CD14-positive monocyte (primary cell): ENCODE measurements around the gene XRCC4. TPM values are rescaled to one million over a fixed set of nuclear protein-coding genes. Genes with fewer than 3 reads are reported as not detected.
A peak's percentile ranks its signal among the peaks of the same experiment; 100 is the strongest.

Source experiments
- DNase-seq, 3 donors: peaks; one replicate each; pipeline ENCODE4 v3.0.0-alpha.2; 2011 to 2022
- H2AFZ ChIP-seq: 2 replicates; pipeline ENCODE4 v1.6.0; 2012; ENCODE audit warnings: mild to moderate bottlenecking, low read depth, low read length, inconsistent platforms; ENCODE audit not compliant: insufficient read depth, poor library complexity, severe bottlenecking
- H3K27ac ChIP-seq, 2 donors: 1 replicate in 1 of 2; 2 replicates in 1 of 2; pipeline ENCODE4 v1.5.1; 2012 to 2013; ENCODE audit warnings: low read length in 2 of 2, control low read depth in 1 of 2, inconsistent platforms in 1 of 2, low read depth in 1 of 2, mild to moderate bottlenecking in 1 of 2
- H3K27me3 ChIP-seq, 2 donors: one replicate each; pipeline versions ENCODE4 v1.6.0 to v1.6.1; 2011 to 2013; ENCODE audit warnings: low read length in 2 of 2; ENCODE audit not compliant: control insufficient read depth in 2 of 2, insufficient read depth in 2 of 2
- H3K36me3 ChIP-seq, 2 donors: replicated peaks in 1 of 2; 1 replicate in 1 of 2; 2 replicates in 1 of 2; pipeline versions ENCODE4 v1.5.1 to v1.6.1; 2012 to 2013; ENCODE audit warnings: low read length in 2 of 2, control low read depth in 1 of 2, inconsistent platforms in 1 of 2, mild to moderate bottlenecking in 1 of 2; ENCODE audit not compliant: insufficient read depth in 2 of 2, control insufficient read depth in 1 of 2
- H3K4me1 ChIP-seq, 2 donors: 1 replicate in 1 of 2; 2 replicates in 1 of 2; pipeline versions ENCODE4 v1.5.1 to v1.6.1; 2012 to 2013; ENCODE audit warnings: low read length in 2 of 2, control low read depth in 1 of 2, inconsistent platforms in 1 of 2, mild to moderate bottlenecking in 1 of 2, moderate library complexity in 1 of 2; ENCODE audit not compliant: insufficient read depth in 2 of 2, control insufficient read depth in 1 of 2
- H3K4me2 ChIP-seq: replicated peaks from 2 replicates; pipeline ENCODE3; 2012; ENCODE audit warnings: low read length, moderate library complexity, mild to moderate bottlenecking; ENCODE audit not compliant: poor library complexity, severe bottlenecking; ENCODE audit errors: extremely low read depth
- H3K4me3 ChIP-seq, 3 experiments: fragments of 200-600 bp in 1 of 3; sonication (generic) in 1 of 3; replicated peaks in 1 of 3; 1 replicate in 2 of 3; 2 replicates in 1 of 3; pipeline ENCODE4 v1.5.1; 2011 to 2013; ENCODE audit warnings: low read length in 3 of 3, mild to moderate bottlenecking in 3 of 3, control low read depth in 2 of 3, low read depth in 2 of 3, inconsistent platforms in 1 of 3, moderate library complexity in 1 of 3
- H3K79me2 ChIP-seq: 2 replicates; pipeline ENCODE4 v1.6.0; 2012; ENCODE audit warnings: mild to moderate bottlenecking, control low read depth, inconsistent platforms, low read length, moderate library complexity; ENCODE audit not compliant: insufficient read depth
- H3K9ac ChIP-seq: 2 replicates; pipeline ENCODE4 v1.6.0; 2017; ENCODE audit warnings: low read length, mild to moderate bottlenecking; ENCODE audit not compliant: insufficient read depth, poor library complexity, severe bottlenecking
- H3K9me3 ChIP-seq, 2 donors: replicated peaks in 1 of 2; 1 replicate in 1 of 2; 2 replicates in 1 of 2; pipeline versions ENCODE4 v1.5.1 to v1.6.1; 2012 to 2013; ENCODE audit warnings: low read length in 2 of 2, control low read depth in 1 of 2; ENCODE audit not compliant: control insufficient read depth in 1 of 2, insufficient read depth in 1 of 2
- H4K20me1 ChIP-seq: 2 replicates; pipeline ENCODE4 v1.6.0; 2012; ENCODE audit warnings: mild to moderate bottlenecking, low read length, control low read depth, moderate library complexity; ENCODE audit not compliant: insufficient read depth
- H3K27ac Mint-ChIP-seq, 7 donors: one replicate each; pipeline ENCODE4 v1.8.0; 2020; ENCODE audit warnings: mild to moderate bottlenecking in 7 of 7, mixed read lengths in 7 of 7, moderate library complexity in 6 of 7, inconsistent platforms in 2 of 7
- H3K27me3 Mint-ChIP-seq, 3 donors: one replicate each; pipeline ENCODE4 v1.8.0; 2021 to 2022; ENCODE audit warnings: low read depth in 3 of 3, mild to moderate bottlenecking in 3 of 3, mixed read lengths in 3 of 3, moderate library complexity in 3 of 3, inconsistent platforms in 1 of 3
- H3K36me3 Mint-ChIP-seq, 2 donors: one replicate each; pipeline ENCODE4 v1.8.0; 2020; ENCODE audit warnings: mixed read lengths in 2 of 2, inconsistent platforms in 1 of 2, mild to moderate bottlenecking in 1 of 2
- H3K4me1 Mint-ChIP-seq: one replicate; pipeline ENCODE4 v1.8.0; 2020; ENCODE audit warnings: mild to moderate bottlenecking, mixed read lengths
- H3K4me3 Mint-ChIP-seq, 2 donors: one replicate each; pipeline ENCODE4 v1.8.0; 2020; ENCODE audit warnings: mild to moderate bottlenecking in 2 of 2, mixed read lengths in 2 of 2, moderate library complexity in 1 of 2
- H3K9me3 Mint-ChIP-seq, 7 donors: one replicate each; pipeline ENCODE4 v1.8.0; 2020 to 2022; ENCODE audit warnings: mixed read lengths in 7 of 7, mild to moderate bottlenecking in 6 of 7, moderate library complexity in 6 of 7, inconsistent platforms in 2 of 7
- CTCF ChIP-seq: fragments of 200-600 bp; IDR thresholded peaks from one replicate; pipeline ENCODE4 v1.8.0; 2022; ENCODE audit warnings: antibody characterized with exemption, mild to moderate bottlenecking
- WGBS: methylation state at CpG from one replicate; pipeline ENCODE4 v1.1.5; 2013; ENCODE audit warnings: missing lambda C conversion rate; ENCODE audit not compliant: insufficient coverage; 5-methylcytosine and 5-hydroxymethylcytosine counted together
- intact Hi-C, 2 donors: fragments of 100-400 bp; cut with micrococcal nuclease; formaldehyde crosslinking; loops; one replicate each; pipeline versions ENCODE4 v1.15.0 to v1.15.1; 2023
- polyA minus RNA-seq: library from RNA; depleted of rRNA, polyadenylated mRNA; stranded (reverse); fragments of >200 nt; gene quantifications from 2 replicates; pipeline ENCODE4 v1.2.3, GENCODE V29; 2012
- polyA plus RNA-seq, 3 donors: library from polyadenylated mRNA; depleted of rRNA in 1 of 3; unstranded in 2 of 3; stranded (reverse) in 1 of 3; fragments of 300-500 nt in 2 of 3; fragments of >200 nt in 1 of 3; fragmentation: Illumina TruSeq in 2 of 3; gene quantifications; 1 replicate in 2 of 3; 2 replicates in 1 of 3; pipeline ENCODE4 v1.2.3, GENCODE V29; 2012 to 2021
- total RNA-seq, 12 experiments: library from RNA in 1 of 12; stranded (reverse) in 1 of 12; fragments of 120-200 nt in 1 of 12; gene quantifications; one replicate each; pipeline ENCODE4 v1.2.4 and lab custom pipeline; 2013 to 2026; ENCODE audit warnings: mixed read lengths in 6 of 12, inconsistent platforms in 1 of 12

XRCC4 gene
- total RNA-seq (2013): 29.4 TPM
- 10 to 100 TPM in 2 of 3 donors, 1 to 10 TPM in 1; 4.0 to 21.8 (median 16.3) TPM for polyA plus RNA-seq
- 3.5 and 4.9 TPM in 2 replicates for polyA minus RNA-seq
- 1.8 to 18.9 (median 14.1) reads per million in 11 experiments for total RNA-seq (lab: John Stamatoyannopoulos, UW)

- TF ChIP-seq CTCF: no peak
- Histone ChIP-seq H2AFZ (peak within 1 kb of the TSS; percentile 95), H3K27ac (peak within 1 kb of the TSS; percentile 89 to 99), H4K20me1 (peaks cover 16% of the 10 kb centered on the region), H3K4me3 (peak within 1 kb of the TSS; percentile 96), H3K9me3 (no peaks in the 10 kb centered on the region), H3K36me3 (peaks cover 0 to 2% of the 10 kb centered on the region in 2 donors), H3K4me1 (peaks cover 51 to 53% of the 10 kb centered on the region in 2 donors), H3K79me2 (peaks cover 98% of the 10 kb centered on the region), H3K9ac (peak within 1 kb of the TSS; percentile 96), H3K27me3 (no peaks in the 10 kb centered on the region), H3K4me2 (peak within 1 kb of the TSS; percentile 85)
- Mint-ChIP-seq H3K9me3 (peaks cover 0 to 2% (median 0%) of the 10 kb centered on the region in 7 donors), H3K4me1 (peaks cover 66% of the 10 kb centered on the region), H3K36me3 (peaks cover 28 to 33% of the 10 kb centered on the region in 2 donors), H3K27me3 (no peaks in the 10 kb centered on the region), H3K4me3 (peak within 1 kb of the TSS; percentile 99), H3K27ac (peak within 1 kb of the TSS; percentile 96 to 100 (median 99))
- 0% methylated on average over 34 of the region's 44 CpGs for WGBS
- peak; percentile 98 to 100 (median 99) for DNase-seq
- intact Hi-C loops: loop anchor here (5.0 kb wide), 1 partner anchor 395 kb away; the partner anchor contains the start of gene VCAN (in 2 of the 2)
Measured at GRCh38 chr5:83076742-83077661, at the start of gene XRCC4, which contains the start of gene TMEM167A. TSS of gene XRCC4 (plus strand) at chr5:83077547. CDS start at chr5:83104920, 27,373 bp downstream. TSS of gene TMEM167A (minus strand) at chr5:83077394. CDS start at chr5:83077323, 71 bp downstream.

- Histone ChIP-seq H3K9ac (no peak overlapping the region), H3K27me3 (no peaks in the 10 kb centered on the region), H3K9me3 (no peaks in the 10 kb centered on the region), H2AFZ (no peak overlapping the region), H3K36me3 (no peaks in the 10 kb centered on the region), H3K4me1 (peaks cover 8 to 11% of the 10 kb centered on the region in 2 donors), H3K79me2 (no peaks in the 10 kb centered on the region), H4K20me1 (no peaks in the 10 kb centered on the region), H3K27ac (no peak overlapping the region), H3K4me3 (no peak overlapping the region), H3K4me2 (no peak overlapping the region)
- no peak overlapping the region for H3K27ac Mint-ChIP-seq
- H3K9me3 Mint-ChIP-seq: peaks cover 0 to 7% (median 0%) of the 10 kb centered on the region in 7 donors
- no peak for DNase-seq
- TF ChIP-seq CTCF: no peak
- peaks cover 0 to 1% (median 0%) of the 10 kb centered on the region in 3 donors for H3K27me3 Mint-ChIP-seq
- peaks cover 9% of the 10 kb centered on the region for H3K4me1 Mint-ChIP-seq
- peaks cover 0 to 3% of the 10 kb centered on the region in 2 donors for H3K36me3 Mint-ChIP-seq
- 100% methylated on average over 1 of the region's 2 CpGs for WGBS
- intact Hi-C loops: no loop called here
- H3K4me3 Mint-ChIP-seq: no peak overlapping the region
Measured at GRCh38 chr5:83029912-83030311, 47.4 kb upstream of the XRCC4 start.
